ENCODE measurements around the gene PDCD1LG2. TPM values are rescaled to one million over a fixed set of nuclear protein-coding genes. Genes with fewer than 3 reads are reported as not detected.

Gene PDCD1LG2
- total RNA-seq, 1 donor from 2014 or later: 8.8 TPM

DNA sequence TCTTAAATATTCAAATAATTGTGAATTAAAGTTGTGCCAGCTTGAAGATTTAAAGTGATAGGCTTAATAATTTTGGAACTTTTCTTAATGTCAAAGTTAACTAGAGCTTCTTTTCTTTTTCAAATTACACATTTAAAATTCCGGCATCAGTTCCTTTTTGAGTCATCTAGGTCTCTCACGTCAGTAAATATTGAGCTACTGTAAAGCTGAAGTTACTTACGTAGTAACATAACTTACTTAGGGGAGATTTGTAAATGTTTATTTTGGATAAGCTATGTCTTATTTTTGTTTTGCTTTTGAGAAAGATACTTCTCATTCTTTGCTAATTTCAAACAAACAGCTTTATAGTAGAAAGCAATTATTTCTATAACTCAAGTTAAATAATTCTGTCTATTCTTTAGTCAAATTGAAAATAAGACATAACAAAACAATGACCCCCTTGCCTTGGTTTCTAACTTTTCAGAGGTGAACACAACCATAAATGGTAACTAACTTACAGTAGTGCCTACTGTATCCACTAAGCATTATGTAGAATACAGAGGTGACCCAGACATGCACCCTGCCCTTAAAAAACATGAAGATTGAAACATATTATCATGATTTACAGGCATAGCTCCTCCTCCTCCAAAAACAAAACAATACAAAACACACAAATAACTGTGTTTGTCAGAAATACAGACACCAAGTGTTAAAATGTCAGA, 30.2 kb upstream of the PDCD1LG2 start:
- no peaks in the 10 kb centered on the region for H3K4me1 Mint-ChIP-seq (ENCODE audit: low read depth, unreplicated experiment)
- no peak overlapping the region for H2AFZ ChIP-seq (ENCODE audit: low read depth, low read length)

DNA sequence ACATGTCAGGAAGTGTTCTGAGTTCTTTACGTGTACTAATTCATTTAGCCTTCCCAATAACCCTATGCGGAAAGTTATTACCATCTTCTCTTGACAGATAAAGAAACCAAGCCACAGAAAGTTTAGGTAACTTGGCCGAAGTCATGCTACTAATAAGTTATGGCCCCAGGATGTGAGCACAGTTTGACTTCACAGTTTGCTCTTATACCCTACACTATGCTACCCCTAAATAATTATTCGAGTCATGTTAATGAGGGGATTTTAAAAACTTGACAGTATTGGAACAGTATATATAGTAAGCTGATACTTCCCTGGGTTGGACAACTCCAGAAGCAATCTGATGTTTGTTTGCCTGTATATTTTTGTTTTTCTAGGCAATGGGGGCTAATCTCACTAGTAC, 29.4 kb upstream of the PDCD1LG2 start:
- Histone ChIP-seq H3K4me2 (ENCODE audit: low read length) (no peak overlapping the region), H3K79me2 (ENCODE audit: insufficient read depth, low read length) (no peaks in the 10 kb centered on the region), H2AFZ (ENCODE audit: low read depth, low read length) (no peak overlapping the region), H3K4me1 (ENCODE audit: insufficient read depth, low read length) (no peaks in the 10 kb centered on the region), H3K36me3 (ENCODE audit: insufficient read depth, low read length) (no peaks in the 10 kb centered on the region), H3K9me3 (ENCODE audit: insufficient read depth, low read depth, low read length) (no peaks in the 10 kb centered on the region), H3K27ac (ENCODE audit: low read depth, low read length) (no peak overlapping the region), H3K9ac (ENCODE audit: low read length) (no peak overlapping the region), H3K4me3 (ENCODE audit: insufficient read depth, low read depth, low read length) (no peak overlapping the region), H3K27me3 (ENCODE audit: insufficient read depth, low read length) (no peaks in the 10 kb centered on the region), H4K20me1 (ENCODE audit: insufficient read depth, low read length) (no peaks in the 10 kb centered on the region)
- Mint-ChIP-seq H3K4me3 (ENCODE audit: unreplicated experiment) (no peak overlapping the region), H3K27ac (ENCODE audit: unreplicated experiment) (no peak overlapping the region), H3K9me3 (ENCODE audit: unreplicated experiment) (peaks cover 4% of the 10 kb centered on the region), H3K27me3 (ENCODE audit: low read depth, unreplicated experiment) (no peaks in the 10 kb centered on the region), H3K36me3 (ENCODE audit: low read depth, unreplicated experiment) (no peaks in the 10 kb centered on the region), H3K4me1 (ENCODE audit: low read depth, unreplicated experiment) (no peaks in the 10 kb centered on the region)
- FAIRE-seq: no peak
- no peak for TF ChIP-seq EZH2 (IDR thresholded peaks at IDR 0.05; ENCODE audit: insufficient read depth, low read length)
- TF ChIP-seq, protein P1, sequence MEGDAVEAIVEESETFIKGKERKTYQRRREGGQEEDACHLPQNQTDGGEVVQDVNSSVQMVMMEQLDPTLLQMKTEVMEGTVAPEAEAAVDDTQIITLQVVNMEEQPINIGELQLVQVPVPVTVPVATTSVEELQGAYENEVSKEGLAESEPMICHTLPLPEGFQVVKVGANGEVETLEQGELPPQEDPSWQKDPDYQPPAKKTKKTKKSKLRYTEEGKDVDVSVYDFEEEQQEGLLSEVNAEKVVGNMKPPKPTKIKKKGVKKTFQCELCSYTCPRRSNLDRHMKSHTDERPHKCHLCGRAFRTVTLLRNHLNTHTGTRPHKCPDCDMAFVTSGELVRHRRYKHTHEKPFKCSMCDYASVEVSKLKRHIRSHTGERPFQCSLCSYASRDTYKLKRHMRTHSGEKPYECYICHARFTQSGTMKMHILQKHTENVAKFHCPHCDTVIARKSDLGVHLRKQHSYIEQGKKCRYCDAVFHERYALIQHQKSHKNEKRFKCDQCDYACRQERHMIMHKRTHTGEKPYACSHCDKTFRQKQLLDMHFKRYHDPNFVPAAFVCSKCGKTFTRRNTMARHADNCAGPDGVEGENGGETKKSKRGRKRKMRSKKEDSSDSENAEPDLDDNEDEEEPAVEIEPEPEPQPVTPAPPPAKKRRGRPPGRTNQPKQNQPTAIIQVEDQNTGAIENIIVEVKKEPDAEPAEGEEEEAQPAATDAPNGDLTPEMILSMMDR (IDR thresholded peaks at IDR 0.05; ENCODE audit: insufficient read depth, low read depth, low read length): no peak
- DNase-seq (ENCODE audit: low read depth): no peak

More for the DNA sequence above, 30.2 kb upstream of the PDCD1LG2 start:
- H3K27me3 Mint-ChIP-seq (ENCODE audit: low read depth, unreplicated experiment): no peaks in the 10 kb centered on the region
- Histone ChIP-seq H3K4me2 (ENCODE audit: low read length) (no peak overlapping the region), H3K79me2 (ENCODE audit: insufficient read depth, low read length) (no peaks in the 10 kb centered on the region), H3K27me3 (ENCODE audit: insufficient read depth, low read length) (no peaks in the 10 kb centered on the region), H3K4me3 (ENCODE audit: insufficient read depth, low read depth, low read length) (no peak overlapping the region), H3K4me1 (ENCODE audit: insufficient read depth, low read length) (no peaks in the 10 kb centered on the region), H3K27ac (ENCODE audit: low read depth, low read length) (no peak overlapping the region), H3K9me3 (ENCODE audit: insufficient read depth, low read depth, low read length) (no peaks in the 10 kb centered on the region), H3K36me3 (ENCODE audit: insufficient read depth, low read length) (no peaks in the 10 kb centered on the region), H3K9ac (ENCODE audit: low read length) (no peak overlapping the region), H4K20me1 (ENCODE audit: insufficient read depth, low read length) (no peaks in the 10 kb centered on the region)
- FAIRE-seq (no peak), DNase-seq (ENCODE audit: low read depth) (no peak)
- no peak overlapping the region for H3K27ac Mint-ChIP-seq (ENCODE audit: unreplicated experiment)
- TF ChIP-seq, protein P1 (IDR thresholded peaks at IDR 0.05; ENCODE audit: insufficient read depth, low read depth, low read length): no peak
- no peak for TF ChIP-seq EZH2 (IDR thresholded peaks at IDR 0.05; ENCODE audit: insufficient read depth, low read length)
- peaks cover 4% of the 10 kb centered on the region for H3K9me3 Mint-ChIP-seq (ENCODE audit: unreplicated experiment)
- H3K4me3 Mint-ChIP-seq (ENCODE audit: unreplicated experiment): no peak overlapping the region
- H3K36me3 Mint-ChIP-seq (ENCODE audit: low read depth, unreplicated experiment): no peaks in the 10 kb centered on the region

DNA sequence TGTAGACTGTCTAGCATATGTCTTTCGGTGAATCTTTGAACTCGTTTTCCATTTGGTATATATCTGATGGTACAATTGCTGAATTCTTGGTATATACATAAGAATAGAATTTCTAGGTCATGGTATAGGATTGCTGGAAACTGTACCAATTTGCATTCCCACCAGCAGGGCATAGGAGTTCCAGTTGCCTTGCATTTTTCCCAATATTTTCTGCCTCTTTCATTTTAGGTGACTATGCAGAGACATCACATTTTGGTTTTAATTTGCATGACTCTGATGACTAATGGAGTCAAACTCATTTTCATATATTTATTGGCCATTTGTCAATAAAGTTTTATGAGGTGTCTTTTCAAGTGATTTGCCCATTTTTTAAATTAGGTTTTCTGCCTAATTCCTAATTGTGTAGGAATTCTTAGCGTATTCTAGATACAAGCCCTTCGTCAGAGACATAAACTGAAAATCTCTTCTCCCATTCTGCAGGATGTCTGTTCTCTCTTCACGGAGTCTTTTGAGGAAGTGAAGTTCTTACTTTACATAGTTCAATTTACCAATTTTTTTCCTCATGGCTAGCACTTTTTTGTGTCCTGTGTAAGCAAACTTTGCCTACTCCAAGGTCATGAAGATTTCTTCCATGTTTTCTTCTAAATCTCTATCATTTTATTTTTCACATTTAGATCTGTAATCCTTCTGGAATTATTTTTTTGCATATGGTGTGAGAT, 28.9 kb upstream of the PDCD1LG2 start:
- TF ChIP-seq, protein P1 (IDR thresholded peaks at IDR 0.05; ENCODE audit: insufficient read depth, low read depth, low read length): peak; percentile 10
- TF ChIP-seq EZH2 (IDR thresholded peaks at IDR 0.05; ENCODE audit: insufficient read depth, low read length): no peak
- no peaks in the 10 kb centered on the region for H3K36me3 ChIP-seq (ENCODE audit: insufficient read depth, low read length)
- H2AFZ ChIP-seq (ENCODE audit: low read depth, low read length): no peak overlapping the region
- H3K4me1 ChIP-seq (ENCODE audit: insufficient read depth, low read length): no peaks in the 10 kb centered on the region
- H3K4me2 ChIP-seq (ENCODE audit: low read length): no peak overlapping the region
- H3K27ac Mint-ChIP-seq (ENCODE audit: unreplicated experiment): no peak overlapping the region
- no peak overlapping the region for H3K9ac ChIP-seq (ENCODE audit: low read length)
- H3K79me2 ChIP-seq (ENCODE audit: insufficient read depth, low read length): no peaks in the 10 kb centered on the region
- H3K4me3 ChIP-seq (ENCODE audit: insufficient read depth, low read depth, low read length): no peak overlapping the region
- H3K27me3 ChIP-seq (ENCODE audit: insufficient read depth, low read length): no peaks in the 10 kb centered on the region
- H3K9me3 Mint-ChIP-seq (ENCODE audit: unreplicated experiment): peaks cover 4% of the 10 kb centered on the region
- no peaks in the 10 kb centered on the region for H3K4me1 Mint-ChIP-seq (ENCODE audit: low read depth, unreplicated experiment)
- H4K20me1 ChIP-seq (ENCODE audit: insufficient read depth, low read length): no peaks in the 10 kb centered on the region
- H3K9me3 ChIP-seq (ENCODE audit: insufficient read depth, low read depth, low read length): no peaks in the 10 kb centered on the region
- no peaks in the 10 kb centered on the region for H3K36me3 Mint-ChIP-seq (ENCODE audit: low read depth, unreplicated experiment)
- DNase-seq (ENCODE audit: low read depth): no peak
- no peak overlapping the region for H3K27ac ChIP-seq (ENCODE audit: low read depth, low read length)
- FAIRE-seq: peak; percentile 50
- H3K4me3 Mint-ChIP-seq (ENCODE audit: unreplicated experiment): no peak overlapping the region
- no peaks in the 10 kb centered on the region for H3K27me3 Mint-ChIP-seq (ENCODE audit: low read depth, unreplicated experiment)

Data from astrocyte (in vitro differentiated cells and primary cell).